ENCODE results near the gene RSF1. TPM values are rescaled to one million over a fixed set of nuclear protein-coding genes. Genes with fewer than 3 reads are reported as not detected.

RSF1 gene
- polyA plus RNA-seq, 1 donor (not counting 4 experiments of a cell fraction or from before 2014, with no cell fraction given): 20.9 TPM

DNA sequence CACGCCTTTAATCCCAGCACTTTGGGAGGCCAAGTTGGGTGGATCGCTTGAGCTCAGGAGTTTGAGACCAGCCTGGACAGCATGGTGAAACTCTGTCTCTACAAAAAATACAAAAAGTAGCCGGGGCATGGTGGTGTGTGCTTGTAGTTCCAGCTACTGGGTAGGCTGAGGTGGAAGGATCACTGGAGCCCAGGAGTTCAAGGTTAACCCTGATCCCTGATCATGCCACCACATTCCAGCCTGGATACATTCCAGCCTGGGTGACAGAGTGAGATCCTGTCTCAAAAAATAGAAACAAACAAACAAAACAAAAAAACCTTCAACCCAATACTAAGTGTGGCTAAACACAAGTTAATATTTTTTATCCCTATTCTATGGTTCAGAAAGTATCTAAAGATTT is 116.5 kb downstream of the RSF1 start:
- Histone ChIP-seq H2AFZ (ENCODE audit: control insufficient read depth, low read length) (no peak overlapping the region), H3K9me3 (ENCODE audit: control insufficient read depth, low read depth, low read length) (no peaks in the 10 kb centered on the region), H3K36me3 (ENCODE audit: control insufficient read depth in 2 of 2, extremely low read depth in 1 of 2, insufficient read depth in 2 of 2, low read length in 2 of 2) (peaks cover 0 to 1% of the 10 kb centered on the region in 2 experiments), H3K4me3 (ENCODE audit: control insufficient read depth in 2 of 3, extremely low read depth in 1 of 3, insufficient read depth in 2 of 3, low read depth in 1 of 3, low read length in 3 of 3) (no peak overlapping the region), H3K9me1 (ENCODE audit: control insufficient read depth, extremely low read depth, insufficient read depth, low read length) (no peaks in the 10 kb centered on the region), H3K4me1 (ENCODE audit: control insufficient read depth, extremely low read depth, insufficient read depth, low read length) (peaks cover 8% of the 10 kb centered on the region), H3K79me2 (ENCODE audit: control insufficient read depth, insufficient read depth, low read length) (no peaks in the 10 kb centered on the region), H3K27ac (ENCODE audit: control insufficient read depth, insufficient read depth, low read length) (no peak overlapping the region), H3K27me3 (ENCODE audit: control insufficient read depth, extremely low read depth, insufficient read depth, low read length) (no peaks in the 10 kb centered on the region), H3K9ac (ENCODE audit: control insufficient read depth, extremely low read depth, insufficient read depth, low read length) (no peak overlapping the region), H3K4me2 (ENCODE audit: control insufficient read depth, extremely low read depth, insufficient read depth, low read depth, low read length) (no peak overlapping the region), H4K20me1 (ENCODE audit: control insufficient read depth, extremely low read depth, insufficient read depth, low read length) (no peaks in the 10 kb centered on the region)
- dilution Hi-C loops (cut with MboI; ENCODE audit: extremely low pct_ligation_motif_present, low sequenced_read_pairs): no loop called here
- no peak for DNase-seq (ENCODE audit: low read depth, low spot score)
- FAIRE-seq: no peak
- no peak for TF ChIP-seq EZH2 (IDR thresholded peaks at IDR 0.05; ENCODE audit: low read length)
- TF ChIP-seq, protein P1, sequence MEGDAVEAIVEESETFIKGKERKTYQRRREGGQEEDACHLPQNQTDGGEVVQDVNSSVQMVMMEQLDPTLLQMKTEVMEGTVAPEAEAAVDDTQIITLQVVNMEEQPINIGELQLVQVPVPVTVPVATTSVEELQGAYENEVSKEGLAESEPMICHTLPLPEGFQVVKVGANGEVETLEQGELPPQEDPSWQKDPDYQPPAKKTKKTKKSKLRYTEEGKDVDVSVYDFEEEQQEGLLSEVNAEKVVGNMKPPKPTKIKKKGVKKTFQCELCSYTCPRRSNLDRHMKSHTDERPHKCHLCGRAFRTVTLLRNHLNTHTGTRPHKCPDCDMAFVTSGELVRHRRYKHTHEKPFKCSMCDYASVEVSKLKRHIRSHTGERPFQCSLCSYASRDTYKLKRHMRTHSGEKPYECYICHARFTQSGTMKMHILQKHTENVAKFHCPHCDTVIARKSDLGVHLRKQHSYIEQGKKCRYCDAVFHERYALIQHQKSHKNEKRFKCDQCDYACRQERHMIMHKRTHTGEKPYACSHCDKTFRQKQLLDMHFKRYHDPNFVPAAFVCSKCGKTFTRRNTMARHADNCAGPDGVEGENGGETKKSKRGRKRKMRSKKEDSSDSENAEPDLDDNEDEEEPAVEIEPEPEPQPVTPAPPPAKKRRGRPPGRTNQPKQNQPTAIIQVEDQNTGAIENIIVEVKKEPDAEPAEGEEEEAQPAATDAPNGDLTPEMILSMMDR (optimal IDR thresholded peaks at IDR 0.05 in 1 of 3, IDR thresholded peaks at IDR 0.05 in 1 of 3, conservative IDR thresholded peaks at IDR 0.05 in 1 of 3; ENCODE audit: extremely low read depth in 1 of 3, insufficient read depth in 2 of 3, low read length in 3 of 3): no peak

DNA sequence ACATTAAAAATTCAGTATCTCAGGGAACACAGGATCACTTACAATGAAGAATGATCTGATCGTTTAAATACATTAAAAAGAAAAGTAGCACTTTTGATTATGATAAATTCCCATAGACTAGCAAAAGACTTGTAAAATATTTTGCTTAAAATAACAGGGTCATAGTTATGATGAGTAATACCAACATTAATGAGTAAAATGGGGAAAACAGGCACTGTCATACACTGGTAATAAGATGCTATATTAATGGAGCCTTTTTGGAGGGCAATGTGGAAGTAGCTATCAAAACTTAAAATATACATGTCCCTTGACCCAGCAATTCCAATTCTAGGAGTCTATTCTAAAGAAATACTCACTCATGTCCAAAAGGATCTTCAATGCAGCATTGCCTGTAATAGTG is 121.1 kb downstream of the RSF1 start:
- FAIRE-seq: no peak
- no peak for DNase-seq (ENCODE audit: low read depth, low spot score)
- Histone ChIP-seq H3K9me3 (ENCODE audit: control insufficient read depth, low read depth, low read length) (no peaks in the 10 kb centered on the region), H2AFZ (ENCODE audit: control insufficient read depth, low read length) (no peak overlapping the region), H3K4me3 (ENCODE audit: control insufficient read depth in 2 of 3, extremely low read depth in 1 of 3, insufficient read depth in 2 of 3, low read depth in 1 of 3, low read length in 3 of 3) (no peak overlapping the region), H3K27ac (ENCODE audit: control insufficient read depth, insufficient read depth, low read length) (no peak overlapping the region), H3K36me3 (ENCODE audit: control insufficient read depth in 2 of 2, extremely low read depth in 1 of 2, insufficient read depth in 2 of 2, low read length in 2 of 2) (peaks cover 6 to 7% of the 10 kb centered on the region in 2 experiments), H3K9ac (ENCODE audit: control insufficient read depth, extremely low read depth, insufficient read depth, low read length) (no peak overlapping the region), H3K4me1 (ENCODE audit: control insufficient read depth, extremely low read depth, insufficient read depth, low read length) (no peaks in the 10 kb centered on the region), H3K27me3 (ENCODE audit: control insufficient read depth, extremely low read depth, insufficient read depth, low read length) (no peaks in the 10 kb centered on the region), H3K9me1 (ENCODE audit: control insufficient read depth, extremely low read depth, insufficient read depth, low read length) (no peaks in the 10 kb centered on the region), H4K20me1 (ENCODE audit: control insufficient read depth, extremely low read depth, insufficient read depth, low read length) (peaks cover 3% of the 10 kb centered on the region), H3K79me2 (ENCODE audit: control insufficient read depth, insufficient read depth, low read length) (no peaks in the 10 kb centered on the region), H3K4me2 (ENCODE audit: control insufficient read depth, extremely low read depth, insufficient read depth, low read depth, low read length) (no peak overlapping the region)
- dilution Hi-C loops (cut with MboI; ENCODE audit: extremely low pct_ligation_motif_present, low sequenced_read_pairs): no loop called here
- no peak for TF ChIP-seq EZH2 (IDR thresholded peaks at IDR 0.05; ENCODE audit: low read length)
- TF ChIP-seq, protein P1 (optimal IDR thresholded peaks at IDR 0.05 in 1 of 3, IDR thresholded peaks at IDR 0.05 in 1 of 3, conservative IDR thresholded peaks at IDR 0.05 in 1 of 3; ENCODE audit: extremely low read depth in 1 of 3, insufficient read depth in 2 of 3, low read length in 3 of 3): no peak
